NCI-H345 treated with DMSO at 0.1 percent for 48 hours (cell line): Measurements from ENCODE around the gene SRPK2.

Source experiments
- DNase-seq: peaks from one replicate; lab custom pipeline; 2025; ENCODE audit not compliant: unreplicated experiment; lab: John Stamatoyannopoulos, UW

Gene SRPK2

DNA sequence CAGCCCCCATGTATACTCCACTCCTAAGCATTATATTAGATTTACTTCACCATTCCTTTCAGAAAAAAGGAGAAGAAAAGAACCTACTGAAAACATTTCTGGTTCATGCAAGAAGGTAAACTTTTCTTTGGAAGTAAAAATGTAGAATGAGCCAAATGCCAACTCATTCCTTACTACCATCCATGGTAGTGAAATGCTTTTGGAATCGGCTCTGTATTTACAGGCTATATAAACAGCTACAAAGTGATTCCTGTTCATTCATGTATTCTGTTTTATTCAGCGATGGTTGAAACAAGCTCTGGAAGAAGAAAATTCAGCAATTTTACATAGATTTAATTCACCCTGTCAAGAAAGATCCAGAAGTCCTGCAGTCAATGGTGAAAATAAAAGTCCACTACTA is 283.1 kb downstream of the SRPK2 start:
- DNase-seq = no peak

DNA sequence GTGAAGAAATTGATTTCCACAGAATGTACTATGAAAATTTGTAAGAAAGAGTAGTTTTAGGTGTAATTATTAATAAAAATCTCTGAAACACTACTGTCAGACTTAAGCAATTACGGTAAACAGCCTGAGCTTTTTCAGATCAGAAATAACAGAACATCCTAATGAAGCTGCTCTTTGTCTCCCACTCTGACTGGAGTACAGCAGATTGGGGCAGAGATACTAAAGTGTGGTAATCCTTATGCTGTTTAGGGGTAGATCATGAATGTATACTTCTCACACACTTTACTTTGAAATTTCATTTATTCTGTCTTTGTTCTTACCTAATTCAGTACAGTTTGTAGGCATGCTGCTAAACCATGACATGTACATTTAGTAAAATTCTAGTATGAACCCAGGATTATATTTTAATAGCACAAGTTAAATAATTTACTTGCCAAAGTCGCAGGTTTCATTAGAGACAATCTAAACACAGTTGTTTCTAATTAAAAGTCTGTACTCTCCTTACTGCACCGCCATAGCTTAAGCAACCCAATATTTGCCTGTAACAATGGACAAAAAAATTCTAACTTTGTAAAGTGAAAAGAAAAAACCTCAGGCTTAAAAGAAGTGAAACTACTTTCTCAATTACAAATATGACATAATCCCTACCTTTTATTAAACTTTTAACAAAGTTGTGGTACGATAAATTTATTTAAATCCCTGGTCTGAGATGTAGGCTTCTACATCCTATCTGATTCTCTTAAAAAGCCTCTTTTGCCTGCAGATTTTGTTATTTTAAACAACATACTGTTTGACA is 286.0 kb downstream of the SRPK2 start:
- no peak for DNase-seq

DNA sequence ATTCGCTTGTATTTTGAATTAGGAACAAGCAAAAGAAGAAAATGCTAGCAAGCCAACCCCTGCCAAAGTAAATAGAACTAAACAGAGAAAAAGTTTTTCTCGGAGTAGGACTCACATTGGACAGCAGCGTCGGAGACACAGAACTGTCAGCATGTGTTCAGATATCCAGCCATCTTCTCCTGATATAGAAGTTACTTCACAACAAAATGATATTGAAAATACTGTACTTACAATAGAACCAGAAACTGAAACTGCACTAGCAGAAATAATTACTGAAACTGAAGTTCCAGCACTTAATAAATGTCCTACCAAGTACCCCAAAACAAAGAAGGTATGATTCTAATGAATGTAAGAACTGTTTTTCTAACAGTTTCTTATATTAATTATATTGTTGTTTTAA is 286.9 kb downstream of the SRPK2 start:
- no peak for DNase-seq

DNA sequence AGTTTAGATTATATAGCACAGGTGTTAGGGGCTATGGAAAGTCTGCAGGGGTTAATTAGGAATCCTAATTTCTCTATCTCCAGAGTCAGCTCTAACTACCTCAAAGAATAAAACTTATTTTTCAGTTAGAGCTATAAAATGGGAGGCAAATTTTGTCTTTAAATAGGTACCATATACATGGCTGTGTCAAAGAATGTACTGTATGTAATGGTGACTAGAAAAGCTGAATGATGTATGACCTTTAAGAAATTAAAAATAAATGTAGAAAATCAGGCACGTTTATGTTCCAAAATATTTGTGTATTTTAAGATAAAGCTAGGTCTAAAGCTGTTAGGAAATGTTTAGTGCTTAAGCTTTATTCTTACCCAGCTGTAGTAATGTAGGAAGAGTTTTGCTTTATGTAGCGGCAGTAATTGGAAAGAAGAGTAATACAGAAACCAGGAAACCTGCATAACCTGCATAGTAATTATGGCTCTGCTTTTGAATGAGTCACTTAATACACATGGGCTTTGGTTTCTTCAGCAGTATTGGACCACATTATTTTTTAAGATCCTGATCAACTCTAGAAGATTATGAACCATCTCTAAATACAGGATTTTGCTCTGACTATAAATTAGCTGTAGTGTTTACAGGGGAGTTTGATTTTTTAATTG is 289.7 kb downstream of the SRPK2 start:
- DNase-seq = no peak

DNA sequence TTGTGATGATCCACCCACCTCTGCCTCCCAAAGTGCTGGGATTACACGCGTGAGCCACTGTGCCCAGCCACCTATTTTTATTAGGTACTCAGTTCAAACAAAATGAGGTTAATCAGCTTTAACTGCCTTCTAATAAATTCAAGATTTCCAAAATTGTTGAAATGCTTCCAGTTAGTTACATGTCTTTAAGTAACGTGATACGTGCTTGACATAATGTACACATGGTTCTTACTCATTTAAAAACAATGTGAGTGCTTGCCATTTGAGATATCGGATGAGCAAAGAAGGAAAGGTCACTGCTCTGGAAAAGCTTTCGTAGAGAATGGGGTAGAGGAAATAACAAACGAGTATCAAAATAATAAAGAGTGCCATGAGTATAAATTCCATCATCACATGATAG is 291.1 kb downstream of the SRPK2 start:
- DNase-seq = no peak

DNA sequence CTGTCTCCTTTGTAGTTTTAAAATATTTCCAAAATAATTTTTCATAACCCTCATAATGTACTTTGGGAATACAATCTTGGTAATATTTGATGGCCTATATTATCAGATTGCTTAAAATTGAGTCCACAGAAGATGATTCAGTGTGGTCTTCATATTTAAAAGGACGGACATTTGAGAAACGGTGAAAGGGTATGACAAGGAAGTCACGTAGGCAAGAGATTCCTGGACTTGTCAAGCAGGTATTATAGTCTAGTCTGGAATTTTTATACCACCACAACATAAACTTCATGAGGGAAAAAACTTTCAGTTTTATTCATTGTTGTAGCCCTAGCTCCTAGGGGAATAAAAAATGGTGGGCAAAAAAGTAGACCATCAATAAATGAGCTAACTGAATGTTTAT is 292.4 kb downstream of the SRPK2 start:
- DNase-seq = no peak

DNA sequence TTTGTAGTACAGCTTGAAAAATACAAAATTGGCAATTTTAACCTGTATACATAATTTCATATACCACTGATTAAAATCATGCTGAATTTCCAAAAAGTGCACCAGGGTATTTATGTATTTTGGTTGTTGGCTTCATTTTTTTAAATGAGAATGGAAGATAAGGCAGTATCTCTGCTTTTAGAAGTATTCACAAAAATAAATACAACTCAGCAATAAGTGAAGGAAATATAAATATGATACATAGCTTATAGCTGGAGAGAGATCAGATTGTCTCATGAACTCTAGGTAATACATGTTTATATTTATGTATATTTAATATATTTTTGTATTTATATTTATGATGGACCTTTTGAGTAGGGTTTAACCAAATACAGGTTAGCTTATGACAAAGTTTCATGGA is 293.8 kb downstream of the SRPK2 start:
- DNase-seq = no peak

DNA sequence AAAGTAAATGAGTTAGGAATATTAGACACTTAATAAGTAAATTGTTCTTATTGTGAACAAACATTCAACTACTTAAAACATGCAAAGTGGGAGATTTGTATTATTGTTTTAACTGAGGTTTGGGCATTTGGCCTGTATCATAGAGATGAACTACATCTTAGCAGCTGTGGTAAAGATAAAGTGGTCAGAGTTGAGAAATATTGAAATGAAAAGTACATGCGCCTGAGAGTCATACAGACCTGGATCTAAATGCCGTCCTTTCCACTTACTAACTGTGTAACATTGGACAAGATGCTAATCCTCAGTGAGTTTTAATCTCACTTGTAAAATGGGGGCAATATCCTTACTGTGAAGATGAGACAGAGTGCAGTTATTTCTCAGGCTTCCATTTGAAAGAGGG is 300.3 kb downstream of the SRPK2 start:
- DNase-seq = no peak

DNA sequence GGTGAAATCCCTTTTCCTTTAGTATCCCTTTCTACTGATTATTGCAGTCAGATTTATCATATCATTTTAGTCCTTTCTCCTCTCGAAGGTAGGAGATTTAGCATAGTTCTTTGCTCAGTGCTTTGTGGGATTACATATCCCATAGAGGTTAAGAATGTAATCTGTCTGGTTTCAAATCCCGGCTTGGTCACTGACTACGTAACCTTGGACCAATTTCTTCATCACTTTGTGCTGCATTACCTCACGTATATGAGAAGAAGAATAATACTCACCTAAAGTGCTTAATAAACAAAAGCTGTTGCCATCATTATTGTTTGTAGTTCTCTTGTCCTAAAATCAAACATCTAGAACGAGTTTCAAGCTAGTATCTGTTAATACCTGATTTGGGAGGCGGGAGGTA is 300.7 kb downstream of the SRPK2 start:
- no peak for DNase-seq

DNA sequence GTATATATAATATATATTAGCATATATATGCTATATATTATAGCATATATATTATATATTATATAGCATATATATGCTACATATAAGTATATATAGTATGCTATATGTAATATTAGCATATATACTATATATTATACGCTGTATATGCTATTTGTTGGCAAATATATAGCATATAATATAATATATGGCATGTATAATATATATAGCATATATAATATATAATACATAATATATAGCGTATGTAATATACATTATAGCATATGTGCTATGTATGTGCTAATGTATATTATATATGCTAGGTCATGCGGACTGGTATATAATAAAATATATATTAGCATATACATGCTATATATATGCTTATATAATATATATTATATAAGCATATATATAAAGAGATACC is 301.9 kb downstream of the SRPK2 start:
- DNase-seq = no peak

DNA sequence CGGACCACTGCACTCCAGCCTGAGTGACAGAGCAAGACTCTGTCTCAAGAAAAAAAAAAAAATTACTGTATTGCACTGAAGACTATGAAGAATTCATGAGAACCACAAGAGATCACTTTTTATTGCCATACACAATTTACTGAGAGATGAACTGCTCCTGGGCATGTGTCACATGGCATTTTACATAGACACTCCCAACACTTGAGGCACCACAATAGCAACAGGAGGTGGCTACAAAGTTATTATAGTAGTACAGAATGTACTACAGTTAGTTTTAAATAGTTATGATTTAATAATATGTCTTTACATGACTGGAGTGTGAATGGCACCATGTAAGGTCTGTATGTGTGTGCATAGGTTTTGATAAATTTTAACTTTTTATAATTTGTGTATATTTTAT is 304.1 kb downstream of the SRPK2 start:
- no peak for DNase-seq

DNA sequence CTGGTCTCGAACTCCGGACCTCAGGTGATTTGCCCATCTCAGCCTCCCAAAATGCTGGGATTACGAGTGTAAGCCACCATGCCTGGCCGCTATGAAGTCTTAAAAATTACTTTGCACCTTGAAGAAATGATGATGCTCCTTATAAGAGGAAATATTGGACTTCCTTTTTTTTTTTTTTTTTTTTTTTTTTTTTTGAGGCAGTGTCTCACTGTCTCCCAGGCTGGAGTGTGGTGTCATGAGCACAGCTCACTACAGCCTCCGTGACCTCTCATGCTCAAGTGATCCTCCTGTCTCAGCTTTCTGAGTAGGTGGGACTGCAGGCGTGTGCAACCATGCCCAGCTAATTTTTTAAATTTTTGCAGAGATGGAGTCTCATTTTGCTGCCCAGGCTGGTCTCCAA is 309.4 kb downstream of the SRPK2 start:
- no peak for DNase-seq

DNA sequence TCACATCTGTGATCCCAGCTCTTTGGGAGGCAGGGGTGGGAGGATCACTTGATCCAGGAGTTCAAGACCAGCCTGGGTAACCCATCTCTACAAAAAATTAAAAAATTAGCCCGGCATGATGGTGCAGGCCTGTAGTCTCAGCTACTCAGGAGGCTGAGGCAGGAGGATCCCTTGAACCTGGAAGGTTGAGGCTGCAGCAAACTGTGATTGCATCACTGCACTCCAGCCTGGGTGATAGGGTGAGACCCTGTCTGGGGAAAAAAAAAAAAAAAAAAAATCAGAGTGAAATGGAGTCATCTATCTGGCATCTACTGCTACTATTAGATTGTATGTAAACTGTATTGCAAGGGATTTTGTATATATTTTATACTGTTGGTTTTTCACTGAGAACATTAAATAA is 315.6 kb downstream of the SRPK2 start:
- no peak for DNase-seq

DNA sequence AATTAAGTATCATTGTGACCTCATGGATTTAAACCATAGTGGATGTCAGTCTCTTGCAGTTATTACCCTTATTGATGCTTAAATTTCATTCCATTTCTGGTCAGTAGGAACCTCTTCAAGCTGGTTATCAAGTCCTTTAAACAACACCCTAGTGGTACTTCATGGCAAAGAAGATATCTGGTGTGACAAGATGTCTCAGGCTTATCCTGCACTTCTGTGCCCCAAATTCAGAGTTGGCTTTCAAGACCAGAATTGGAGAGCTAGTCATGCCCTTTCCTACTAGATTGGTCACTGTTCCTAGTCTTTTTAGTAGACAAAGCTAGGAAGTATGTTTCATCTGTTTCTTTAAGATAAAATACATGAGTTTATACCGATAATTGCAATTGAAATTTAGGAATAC is 319.8 kb downstream of the SRPK2 start:
- no peak for DNase-seq

DNA sequence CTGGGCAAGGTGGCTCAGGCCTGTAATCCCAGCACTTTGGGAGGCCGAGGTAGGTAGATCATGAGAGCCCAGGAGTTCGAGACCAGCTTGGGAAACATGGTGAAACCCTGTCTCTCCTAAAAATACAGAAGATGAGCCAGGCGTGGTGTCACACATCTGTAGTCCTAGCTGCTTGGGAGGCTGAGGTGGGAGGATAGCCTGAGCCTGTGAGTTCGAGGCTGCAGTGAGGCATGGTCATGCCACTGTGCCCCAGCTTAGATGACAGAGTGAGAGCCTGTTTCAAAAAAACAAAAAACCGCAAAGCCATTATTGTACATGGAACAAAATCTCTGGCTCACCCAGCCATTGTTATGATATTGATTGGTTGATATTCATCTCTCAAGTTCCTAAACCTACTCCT is 321.0 kb downstream of the SRPK2 start:
- no peak for DNase-seq
